Osteoblast (primary cell): Measurements from ENCODE around the gene NOS3. TPM values are rescaled to one million over a fixed set of nuclear protein-coding genes. Genes with fewer than 3 reads are reported as not detected.
A peak's percentile ranks its signal among the peaks of the same experiment; 100 is the strongest.

Source experiments
- DNase-seq: peaks from one replicate; pipeline ENCODE4 v3.0.0; 2011; ENCODE audit warnings: low spot score, mixed read lengths; ENCODE audit not compliant: insufficient read length; ENCODE audit errors: missing footprints
- H2AFZ ChIP-seq: 2 replicates; pipeline ENCODE4 v1.6.0; 2011; ENCODE audit warnings: mild to moderate bottlenecking, low read length
- H3K27ac ChIP-seq: 2 replicates; pipeline ENCODE4 v1.5.1; 2011; ENCODE audit warnings: mild to moderate bottlenecking, low read depth, low read length, moderate library complexity
- H3K27me3 ChIP-seq: 2 replicates; pipeline ENCODE4 v1.6.0; 2012; ENCODE audit warnings: mild to moderate bottlenecking, control low read depth, inconsistent platforms, low read length, moderate library complexity; ENCODE audit not compliant: insufficient read depth
- H3K36me3 ChIP-seq: 2 replicates; pipeline ENCODE4 v1.5.1; 2011; ENCODE audit warnings: mild to moderate bottlenecking, low read length, control low read depth, moderate library complexity; ENCODE audit not compliant: insufficient read depth
- H3K4me1 ChIP-seq: 2 replicates; pipeline ENCODE4 v1.5.1; 2011; ENCODE audit warnings: mild to moderate bottlenecking, low read length, control low read depth, moderate library complexity; ENCODE audit not compliant: insufficient read depth
- H3K4me2 ChIP-seq: 2 replicates; pipeline ENCODE4 v1.6.0; 2011; ENCODE audit warnings: mild to moderate bottlenecking, low read length; ENCODE audit not compliant: insufficient read depth
- H3K4me3 ChIP-seq: fragments of 200-600 bp; sonication (generic); 3 replicates; pipeline ENCODE4 v1.5.1; 2012; ENCODE audit warnings: mild to moderate bottlenecking, low read length, inconsistent platforms; ENCODE audit not compliant: insufficient read depth
- H3K79me2 ChIP-seq: 2 replicates; pipeline ENCODE4 v1.6.0; 2012; ENCODE audit warnings: mild to moderate bottlenecking, low read length, control low read depth, inconsistent platforms; ENCODE audit not compliant: insufficient read depth
- H3K9me3 ChIP-seq: 2 replicates; pipeline ENCODE4 v1.5.1; 2011; ENCODE audit warnings: low read depth, low read length, control low read depth
- H4K20me1 ChIP-seq: 2 replicates; pipeline ENCODE4 v1.6.0; 2012; ENCODE audit warnings: mild to moderate bottlenecking, low read length, control low read depth; ENCODE audit not compliant: insufficient read depth
- CTCF ChIP-seq: IDR thresholded peaks from 2 replicates; pipeline ENCODE4 v1.5.1; 2011; ENCODE audit warnings: mild to moderate bottlenecking, low read depth, low read length, moderate library complexity; ENCODE audit errors: extremely low read depth
- total RNA-seq: library from RNA; depleted of rRNA; stranded (reverse); fragments of >200 nt; gene quantifications from 2 replicates; pipeline ENCODE4 v1.2.3, GENCODE V29; 2012

Gene NOS3
- total RNA-seq, 1 donor, result not detected

GRCh38 chr7:150989456-150989855 lies 1.4 kb upstream of the NOS3 start:
- no peak overlapping the region for H3K4me2 ChIP-seq
- peaks cover 3% of the 10 kb centered on the region for H3K27me3 ChIP-seq
- no peaks in the 10 kb centered on the region for H3K4me1 ChIP-seq
- H3K79me2 ChIP-seq, result no peaks in the 10 kb centered on the region
- no peaks in the 10 kb centered on the region for H3K9me3 ChIP-seq
- no peak for TF ChIP-seq CTCF
- no peak overlapping the region for H2AFZ ChIP-seq
- H3K27ac ChIP-seq, result no peak overlapping the region
- H3K4me3 ChIP-seq, result no peak overlapping the region
- H3K36me3 ChIP-seq, result no peaks in the 10 kb centered on the region
- no peak for DNase-seq
- no peaks in the 10 kb centered on the region for H4K20me1 ChIP-seq

- no peaks in the 10 kb centered on the region for H3K79me2 ChIP-seq
- no peak overlapping the region for H3K27ac ChIP-seq
- H2AFZ ChIP-seq, result no peak overlapping the region
- H3K4me2 ChIP-seq, result no peak overlapping the region
- H3K4me1 ChIP-seq, result no peaks in the 10 kb centered on the region
- TF ChIP-seq CTCF, result no peak
- no peaks in the 10 kb centered on the region for H3K9me3 ChIP-seq
- no peak for DNase-seq
- H3K36me3 ChIP-seq, result no peaks in the 10 kb centered on the region
- H3K27me3 ChIP-seq, result peaks cover 3% of the 10 kb centered on the region
- H4K20me1 ChIP-seq, result no peaks in the 10 kb centered on the region
- H3K4me3 ChIP-seq, result no peak overlapping the region
Observed at GRCh38 chr7:150992051-150992640, 1.3 kb downstream of the NOS3 start.

- Histone ChIP-seq H3K4me1 (no peaks in the 10 kb centered on the region), H3K4me2 (no peak overlapping the region), H3K27ac (no peak overlapping the region), H4K20me1 (no peaks in the 10 kb centered on the region), H3K9me3 (no peaks in the 10 kb centered on the region), H2AFZ (no peak overlapping the region), H3K79me2 (no peaks in the 10 kb centered on the region), H3K4me3 (no peak overlapping the region), H3K36me3 (no peaks in the 10 kb centered on the region), H3K27me3 (peaks cover 3% of the 10 kb centered on the region)
- peak; percentile 95 for DNase-seq
- no peak for TF ChIP-seq CTCF
Observed at GRCh38 chr7:150992833-150993302, 2.1 kb downstream of the NOS3 start.

GRCh38 chr7:150993511-150993910 lies 2.7 kb downstream of the NOS3 start:
- Histone ChIP-seq H3K4me3 (no peak overlapping the region), H3K9me3 (no peaks in the 10 kb centered on the region), H3K79me2 (no peaks in the 10 kb centered on the region), H2AFZ (no peak overlapping the region), H3K4me2 (no peak overlapping the region), H3K4me1 (no peaks in the 10 kb centered on the region), H3K36me3 (no peaks in the 10 kb centered on the region), H3K27me3 (no peaks in the 10 kb centered on the region), H4K20me1 (no peaks in the 10 kb centered on the region), H3K27ac (no peak overlapping the region)
- no peak for DNase-seq
- no peak for TF ChIP-seq CTCF
